Limb (tissue), 2 donors: ENCODE results near the gene TTC33.

Experiments
- DNase-seq, 2 donors: peaks; one replicate each; pipeline ENCODE4 v3.0.0-alpha.2; 2016; ENCODE audit errors: extremely low spot score in 2 of 2

The TTC33 gene

DNA sequence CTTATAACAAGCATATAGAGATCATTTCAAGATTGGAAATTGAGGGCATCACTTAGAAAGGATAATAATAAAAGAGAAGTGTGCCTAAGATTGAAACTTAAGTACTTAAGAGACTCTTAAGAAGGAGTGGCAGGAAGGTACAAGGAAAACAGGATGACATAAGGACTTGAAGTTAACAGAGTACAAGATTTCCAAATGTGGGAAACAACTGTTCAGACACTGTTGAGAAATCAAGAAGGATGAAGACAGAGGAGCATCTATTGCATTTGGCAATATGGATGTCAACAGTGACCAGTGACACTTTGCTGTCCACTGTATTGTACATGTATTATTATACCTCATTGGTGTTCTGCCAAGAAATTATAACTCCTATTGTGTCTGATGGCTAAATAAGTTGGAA lies 233.8 kb downstream of the TTC33 start:
- no peak for DNase-seq

DNA sequence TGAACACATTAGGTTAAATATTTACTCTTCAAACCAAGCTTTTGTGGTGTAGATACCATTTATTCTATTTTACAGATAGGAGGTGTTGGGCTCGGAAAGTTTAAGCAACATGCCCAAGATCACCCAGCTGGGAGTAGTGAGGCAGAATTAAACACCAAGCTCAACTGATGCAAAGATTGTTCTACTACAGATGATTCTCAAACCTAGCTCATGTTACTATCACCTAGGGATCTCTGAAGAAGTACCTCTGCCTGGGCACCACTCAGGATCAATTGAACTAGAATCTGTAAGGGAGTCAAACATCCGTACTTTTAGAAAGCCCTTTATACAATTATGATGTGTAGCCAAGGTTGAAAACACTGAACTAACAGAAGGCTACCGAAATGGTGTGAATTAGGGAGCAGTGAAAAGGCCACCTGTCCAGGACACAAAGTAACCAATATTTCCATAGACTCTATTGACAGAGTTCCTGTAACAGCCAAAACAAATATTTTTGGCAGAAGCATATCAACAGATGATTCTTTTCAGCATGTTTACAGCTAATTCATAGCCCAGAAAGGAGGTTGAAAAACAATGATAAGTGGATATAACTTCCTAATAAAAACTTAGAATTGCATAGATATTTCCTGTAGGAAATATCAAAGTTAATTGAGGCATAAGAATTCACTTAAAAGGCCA lies 234.5 kb downstream of the TTC33 start:
- no peak for DNase-seq

DNA sequence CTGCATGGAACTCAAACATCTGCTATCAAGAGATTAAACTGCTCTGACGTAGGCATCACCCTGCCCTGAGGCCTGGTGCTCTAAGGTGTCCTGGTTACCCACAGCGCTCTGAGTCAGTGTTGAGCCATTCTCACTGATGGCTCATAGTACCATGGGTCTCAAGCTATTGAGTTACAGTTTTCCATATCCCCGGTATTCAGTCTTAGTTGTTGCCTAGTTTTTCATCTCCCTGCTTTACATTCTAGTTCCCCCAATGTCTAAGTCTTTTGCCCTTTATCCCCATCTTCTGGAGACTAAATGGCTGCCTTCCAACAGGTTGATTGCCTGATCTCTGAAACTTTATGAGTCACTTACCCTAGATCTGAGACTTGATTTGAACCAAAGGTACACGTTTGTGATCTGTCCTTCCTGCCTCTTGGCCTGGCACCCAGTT lies 237.3 kb downstream of the TTC33 start:
- no peak for DNase-seq

GRCh38 chr5:40515476-40515875 lies 240.3 kb downstream of the TTC33 start:
- DNase-seq: no peak

- no peak for DNase-seq
Observed at GRCh38 chr5:40514976-40515375, 240.8 kb downstream of the TTC33 start.

GRCh38 chr5:40511801-40512200 lies 244.0 kb downstream of the TTC33 start:
- no peak for DNase-seq

- DNase-seq: no peak
Observed at GRCh38 chr5:40507095-40507494, 248.7 kb downstream of the TTC33 start.

GRCh38 chr5:40505031-40505430 lies 250.7 kb downstream of the TTC33 start:
- DNase-seq: no peak

DNA sequence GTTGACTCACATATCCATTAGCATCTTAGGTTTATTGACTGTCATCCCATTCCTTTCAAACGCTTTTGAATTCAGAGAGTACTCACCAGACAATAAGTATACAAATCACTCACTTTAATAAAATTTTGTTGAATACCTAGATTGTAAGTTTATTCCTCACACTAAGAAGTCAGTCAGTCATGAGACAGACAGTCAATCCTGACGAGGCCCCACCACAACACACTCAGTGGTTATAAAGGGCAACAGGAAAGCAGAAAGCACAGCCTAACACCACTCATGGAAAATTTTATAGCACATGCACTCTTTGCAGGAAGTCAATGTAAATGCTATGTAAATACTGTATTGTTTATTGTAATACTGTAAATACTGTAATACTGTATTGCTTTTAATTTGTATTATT lies 252.3 kb downstream of the TTC33 start:
- no peak for DNase-seq

DNA sequence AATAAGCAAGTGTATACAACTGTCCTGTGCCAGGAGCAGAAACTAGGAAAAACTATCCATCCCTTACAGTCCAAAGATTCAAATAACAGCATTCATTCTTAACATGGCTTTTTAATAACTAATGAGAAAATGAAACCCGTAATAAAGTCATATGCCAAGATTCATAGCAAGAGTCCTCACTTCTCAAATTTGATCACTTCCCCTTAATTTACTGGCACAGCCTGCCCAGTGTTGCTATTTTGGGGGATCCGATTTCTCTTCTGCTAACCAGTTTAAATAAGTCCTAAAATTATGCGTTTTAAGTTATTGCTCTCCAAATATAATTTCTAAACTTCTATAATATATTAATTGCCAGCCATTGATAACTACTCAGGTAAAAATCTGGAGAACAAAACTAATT lies 253.0 kb downstream of the TTC33 start:
- DNase-seq: no peak

GRCh38 chr5:40501711-40502444 lies 253.9 kb downstream of the TTC33 start:
- DNase-seq: no peak

DNA sequence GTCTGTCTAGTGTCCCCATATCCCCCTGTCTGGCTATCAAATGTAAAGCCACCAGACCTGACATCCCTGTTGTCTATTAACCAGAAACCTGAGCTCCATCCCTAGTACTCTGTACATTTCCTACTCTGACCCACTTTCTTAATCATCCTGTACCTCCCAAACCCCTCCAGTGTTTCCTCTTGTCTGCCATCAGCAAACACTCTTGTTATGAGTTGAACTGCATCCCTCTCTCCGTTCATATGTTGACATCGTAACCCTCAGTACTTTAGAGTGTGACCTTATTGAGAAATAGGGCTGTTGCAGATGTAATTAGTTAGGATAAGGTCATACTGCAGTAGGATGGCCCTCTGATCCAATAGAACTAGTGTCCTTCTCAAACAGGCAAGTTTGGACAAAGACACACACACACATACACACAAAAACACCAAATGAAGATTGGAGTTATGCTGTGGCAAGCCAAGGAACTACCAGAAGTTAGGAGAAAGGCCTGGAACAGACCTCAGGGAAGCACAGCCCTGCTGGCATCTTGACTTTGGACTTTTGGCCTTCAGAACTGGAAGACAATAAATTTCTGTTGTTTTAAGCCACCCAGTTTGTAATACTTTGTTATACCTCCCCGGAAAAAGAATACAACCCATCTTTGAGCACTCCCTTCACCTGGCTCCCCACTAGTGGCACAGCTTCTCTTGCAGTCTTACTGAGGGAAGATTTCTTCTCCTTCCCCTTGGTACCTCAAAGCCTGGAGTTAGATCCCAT lies 256.1 kb downstream of the TTC33 start:
- no peak for DNase-seq

GRCh38 chr5:40499007-40499406 lies 256.8 kb downstream of the TTC33 start:
- DNase-seq: no peak

DNA sequence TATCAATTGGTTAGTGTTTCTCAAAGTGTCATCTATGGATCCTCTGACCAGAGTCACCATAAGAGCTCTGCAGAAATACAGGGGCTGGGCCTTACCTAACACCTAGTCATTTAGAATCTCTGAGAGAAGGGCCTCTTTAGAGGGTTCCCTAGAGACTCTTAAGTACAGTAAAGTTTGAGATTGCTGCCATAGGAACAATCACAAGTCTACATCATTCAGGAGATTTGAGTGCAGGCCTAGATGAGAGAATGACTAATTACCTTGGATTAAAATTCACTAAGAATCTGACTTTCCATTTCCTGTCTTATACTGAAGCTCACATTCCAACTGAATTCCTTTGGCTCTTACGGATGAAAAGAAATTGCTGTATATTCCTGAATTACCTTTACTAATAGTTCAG lies 258.2 kb downstream of the TTC33 start:
- no peak for DNase-seq

- DNase-seq: no peak
Observed at GRCh38 chr5:40495237-40495635, 260.5 kb downstream of the TTC33 start.

GRCh38 chr5:40494631-40495236 lies 261.0 kb downstream of the TTC33 start:
- DNase-seq: no peak

- no peak for DNase-seq
Observed at GRCh38 chr5:40492056-40492455, 263.7 kb downstream of the TTC33 start.

GRCh38 chr5:40491644-40492043 lies 264.1 kb downstream of the TTC33 start:
- DNase-seq: no peak

GRCh38 chr5:40490464-40491111 lies 265.2 kb downstream of the TTC33 start:
- DNase-seq: no peak

DNA sequence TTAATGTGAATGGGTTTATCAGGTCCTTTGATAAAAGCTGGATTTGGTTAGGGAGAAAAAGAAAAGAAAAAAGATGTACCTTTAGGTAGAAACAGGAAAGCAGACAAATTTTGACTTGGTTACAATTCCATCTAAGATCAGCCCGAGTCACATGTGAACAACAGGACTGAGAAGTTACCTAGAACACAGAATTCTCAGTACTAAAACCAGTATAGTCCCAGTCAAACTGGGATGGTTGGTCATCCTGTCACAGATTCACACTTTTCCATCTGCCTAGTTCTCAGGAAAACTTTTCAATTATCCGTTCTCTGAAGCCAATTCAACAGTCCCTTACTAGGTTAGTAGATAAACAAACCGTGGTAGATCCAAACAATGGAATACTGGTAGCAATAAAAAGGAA lies 266.3 kb downstream of the TTC33 start:
- no peak for DNase-seq

- no peak for DNase-seq
Observed at GRCh38 chr5:40486437-40487275, 269.1 kb downstream of the TTC33 start.
